ENCODE results near the gene TRIM8.

DNA sequence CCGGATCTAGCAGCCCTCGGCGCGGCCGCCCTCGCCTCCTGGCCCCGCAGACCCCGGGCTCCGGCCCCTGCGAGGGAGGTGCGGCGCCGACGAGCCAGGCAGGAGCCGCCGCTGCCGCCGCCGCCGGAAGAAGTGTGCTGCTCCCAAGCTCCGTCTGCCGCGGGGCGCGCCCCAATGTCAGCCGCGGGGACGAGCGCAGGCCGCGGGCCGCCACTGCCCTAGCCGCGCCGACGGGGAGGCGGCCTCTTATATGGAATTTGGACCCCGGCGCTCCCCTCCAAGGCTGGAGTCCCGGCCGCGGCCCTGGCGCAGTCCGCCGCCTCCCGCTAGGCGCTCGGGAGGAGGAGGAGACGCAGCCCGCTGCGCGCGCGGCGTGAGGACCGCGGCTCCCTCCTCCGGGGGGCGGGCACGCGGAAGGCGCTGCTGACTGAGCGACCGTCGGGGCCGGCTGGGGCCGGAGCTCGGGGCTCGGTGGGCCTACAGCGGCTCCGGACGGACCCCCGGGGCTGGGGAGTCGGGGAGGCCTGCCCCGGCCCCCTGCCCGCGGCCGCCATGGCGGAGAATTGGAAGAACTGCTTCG, at the start of gene TRIM8:
- TF ChIP-seq, protein P1, sequence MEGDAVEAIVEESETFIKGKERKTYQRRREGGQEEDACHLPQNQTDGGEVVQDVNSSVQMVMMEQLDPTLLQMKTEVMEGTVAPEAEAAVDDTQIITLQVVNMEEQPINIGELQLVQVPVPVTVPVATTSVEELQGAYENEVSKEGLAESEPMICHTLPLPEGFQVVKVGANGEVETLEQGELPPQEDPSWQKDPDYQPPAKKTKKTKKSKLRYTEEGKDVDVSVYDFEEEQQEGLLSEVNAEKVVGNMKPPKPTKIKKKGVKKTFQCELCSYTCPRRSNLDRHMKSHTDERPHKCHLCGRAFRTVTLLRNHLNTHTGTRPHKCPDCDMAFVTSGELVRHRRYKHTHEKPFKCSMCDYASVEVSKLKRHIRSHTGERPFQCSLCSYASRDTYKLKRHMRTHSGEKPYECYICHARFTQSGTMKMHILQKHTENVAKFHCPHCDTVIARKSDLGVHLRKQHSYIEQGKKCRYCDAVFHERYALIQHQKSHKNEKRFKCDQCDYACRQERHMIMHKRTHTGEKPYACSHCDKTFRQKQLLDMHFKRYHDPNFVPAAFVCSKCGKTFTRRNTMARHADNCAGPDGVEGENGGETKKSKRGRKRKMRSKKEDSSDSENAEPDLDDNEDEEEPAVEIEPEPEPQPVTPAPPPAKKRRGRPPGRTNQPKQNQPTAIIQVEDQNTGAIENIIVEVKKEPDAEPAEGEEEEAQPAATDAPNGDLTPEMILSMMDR (IDR thresholded peaks at IDR 0.05), result peak in 1 of 6 experiments; percentile 13
- peak in 2 of 4 donors; percentile 11 to 56 for TF ChIP-seq POLR2A (IDR thresholded peaks at IDR 0.05)
